Epidermal melanocyte (primary cell): ENCODE measurements around the gene RNASE12.
"Not testable (repeated sequence)": the region's sequence is repeated elsewhere in the genome, so short reads cannot be mapped to it uniquely, and the experiment has no call there.

ENCODE experiments used
- DNase-seq: peaks from one replicate; pipeline ENCODE4 v3.0.0; 2011; ENCODE audit warnings: low spot score; ENCODE audit not compliant: insufficient read length

RNASE12 gene, protein sequence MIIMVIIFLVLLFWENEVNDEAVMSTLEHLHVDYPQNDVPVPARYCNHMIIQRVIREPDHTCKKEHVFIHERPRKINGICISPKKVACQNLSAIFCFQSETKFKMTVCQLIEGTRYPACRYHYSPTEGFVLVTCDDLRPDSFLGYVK

GRCh38 chr14:20591235-20591634 lies at the start of gene RNASE12:
TSS of gene RNASE12 (minus strand) at chr14:20591376. CDS start at chr14:20590723, 653 bp downstream.
- DNase-seq: no peak

DNA sequence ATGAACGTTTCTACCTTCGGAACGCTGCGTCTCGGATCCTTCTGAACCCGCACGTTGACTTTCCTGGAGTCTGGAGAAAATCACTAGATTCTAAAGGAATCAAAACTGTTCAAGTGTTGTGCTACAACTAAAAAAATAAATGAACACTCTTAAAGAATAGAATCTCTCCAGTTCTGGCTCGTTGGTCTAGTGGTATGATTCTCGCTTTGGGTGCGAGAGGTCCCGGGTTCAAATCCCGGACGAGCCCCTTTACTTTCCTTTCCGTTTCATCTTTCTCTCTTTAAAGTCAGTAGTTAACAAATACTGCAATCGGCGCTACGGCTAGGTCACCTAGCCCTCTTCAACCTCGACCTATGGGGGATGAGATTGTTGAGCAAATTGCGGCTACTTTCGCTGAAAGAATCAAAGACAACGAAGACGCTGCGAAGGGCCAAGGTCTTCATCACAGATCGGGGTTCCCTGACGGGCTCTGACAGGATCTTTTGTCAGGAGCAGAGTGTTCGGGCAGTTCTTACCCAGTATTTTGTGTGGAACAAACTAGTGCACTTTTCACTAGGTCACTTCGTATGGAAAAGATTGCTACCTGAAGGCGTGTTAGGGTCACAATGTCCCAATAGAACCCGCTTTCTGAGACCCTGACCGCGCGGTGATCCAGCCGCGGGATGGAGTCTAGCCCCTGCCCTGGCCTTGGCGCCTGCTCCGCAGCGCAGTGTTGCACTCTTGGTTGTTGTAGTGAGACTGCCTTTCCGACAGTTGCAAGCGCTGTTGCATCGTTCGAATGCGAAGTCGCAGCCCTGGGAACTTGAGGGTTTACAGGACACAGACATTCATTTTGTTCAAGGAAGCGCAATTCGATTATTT lies 41.9 kb upstream of the RNASE12 start:
- DNase-seq: peak; percentile 33

- DNase-seq: no peak
Measured at GRCh38 chr14:20632448-20632830, 41.3 kb upstream of the RNASE12 start.

GRCh38 chr14:20631880-20632389 lies 40.8 kb upstream of the RNASE12 start:
- peak; percentile 44 for DNase-seq

DNA sequence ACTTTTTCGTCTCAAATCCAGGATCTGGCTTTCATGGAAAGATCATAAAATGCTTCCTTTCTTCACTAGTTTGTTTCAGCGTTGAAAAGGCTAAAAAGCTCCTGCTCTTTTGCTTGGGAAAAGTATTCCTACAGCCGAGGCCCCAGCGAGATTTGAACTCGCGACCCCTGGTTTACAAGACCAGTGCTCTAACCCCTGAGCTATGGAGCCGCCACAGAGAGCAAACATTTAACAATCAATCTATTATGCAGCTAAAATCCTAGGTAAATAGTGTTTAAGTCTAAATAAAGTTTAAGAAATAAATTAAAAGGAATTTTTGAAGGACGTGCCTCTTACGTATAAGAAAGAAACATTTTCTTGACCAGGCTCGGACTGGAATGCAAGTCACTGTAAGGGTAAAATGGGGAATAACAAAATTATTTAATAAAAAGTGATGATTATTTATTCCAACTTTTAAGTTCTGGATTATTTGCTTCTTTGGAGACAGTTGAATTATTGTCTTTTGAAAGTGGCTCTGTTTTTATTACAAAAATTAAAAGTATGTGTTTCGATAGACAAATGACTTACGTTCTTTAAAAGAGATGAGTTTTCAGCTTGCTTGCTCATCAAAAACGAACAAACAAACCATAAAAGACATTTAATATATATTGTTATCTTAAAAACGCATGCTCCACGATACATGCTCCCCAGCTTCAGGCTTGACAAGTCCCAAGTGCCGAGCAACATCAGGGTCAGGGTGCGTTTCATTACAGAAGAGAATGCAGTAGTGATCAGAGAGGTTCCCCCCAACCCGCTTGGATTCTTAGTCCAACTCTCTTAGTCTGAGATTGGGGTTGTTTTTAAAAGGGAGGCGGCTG lies 40.1 kb upstream of the RNASE12 start:
- no peak for DNase-seq

DNA sequence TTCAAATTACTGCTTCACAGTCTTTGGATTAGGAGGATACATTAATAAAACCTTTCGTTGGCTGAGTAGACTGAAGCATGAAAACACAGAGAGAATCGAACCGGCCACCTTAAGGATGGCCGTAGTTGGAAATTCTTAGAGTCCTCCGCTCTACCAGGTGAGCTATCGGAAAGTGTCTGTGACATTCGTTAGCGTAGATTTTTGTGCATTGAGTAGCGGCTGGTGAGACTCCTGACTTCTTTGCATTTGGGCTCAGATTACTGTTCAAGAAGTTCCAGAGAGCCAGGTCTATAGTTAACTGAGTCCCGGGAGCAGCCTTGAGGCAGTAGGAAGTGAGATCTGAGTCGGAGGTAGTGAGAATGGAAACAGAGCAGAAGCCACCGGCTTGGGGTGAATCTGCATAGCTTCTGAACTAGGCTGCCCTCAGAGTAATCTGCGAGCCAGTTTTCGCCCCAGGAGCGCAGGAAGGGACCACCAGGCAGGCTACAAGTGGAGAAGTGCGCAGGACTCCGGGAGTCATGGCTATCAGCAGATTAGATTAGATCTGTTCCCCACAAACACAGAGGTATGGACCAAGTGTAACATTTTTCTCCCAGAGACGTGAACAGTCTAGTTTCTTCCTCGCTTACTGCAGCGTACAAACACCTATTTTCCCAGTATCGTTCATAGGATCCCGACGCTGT lies 39.3 kb upstream of the RNASE12 start:
- DNase-seq: no peak

- DNase-seq: no peak
Measured at GRCh38 chr14:20628063-20628854, 37.1 kb upstream of the RNASE12 start.

- DNase-seq: no peak
Measured at GRCh38 chr14:20627346-20628027, 36.3 kb upstream of the RNASE12 start.

DNA sequence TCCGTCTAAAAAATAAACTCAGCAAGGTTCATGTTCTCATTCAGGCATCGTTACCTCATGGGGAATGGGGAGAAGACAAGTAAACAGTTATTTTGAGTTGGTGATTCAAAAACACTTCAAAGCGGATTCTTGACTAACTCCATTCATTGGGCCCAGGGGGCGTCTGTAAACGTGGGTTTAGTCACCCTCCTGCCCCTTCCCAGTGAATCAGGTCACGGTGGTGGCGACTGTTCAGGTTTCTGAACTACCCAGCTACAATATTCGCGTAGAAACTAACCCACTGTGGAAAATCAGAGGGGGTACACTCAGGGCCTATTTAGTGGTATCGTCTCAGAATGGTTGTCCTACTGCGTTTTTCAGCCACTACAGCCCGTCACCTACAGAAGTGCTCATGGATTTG lies 35.1 kb upstream of the RNASE12 start:
- no peak for DNase-seq

- no peak for DNase-seq
Measured at GRCh38 chr14:20624495-20625070, 33.4 kb upstream of the RNASE12 start.

- no peak for DNase-seq
Measured at GRCh38 chr14:20623798-20624197, 32.6 kb upstream of the RNASE12 start.

DNA sequence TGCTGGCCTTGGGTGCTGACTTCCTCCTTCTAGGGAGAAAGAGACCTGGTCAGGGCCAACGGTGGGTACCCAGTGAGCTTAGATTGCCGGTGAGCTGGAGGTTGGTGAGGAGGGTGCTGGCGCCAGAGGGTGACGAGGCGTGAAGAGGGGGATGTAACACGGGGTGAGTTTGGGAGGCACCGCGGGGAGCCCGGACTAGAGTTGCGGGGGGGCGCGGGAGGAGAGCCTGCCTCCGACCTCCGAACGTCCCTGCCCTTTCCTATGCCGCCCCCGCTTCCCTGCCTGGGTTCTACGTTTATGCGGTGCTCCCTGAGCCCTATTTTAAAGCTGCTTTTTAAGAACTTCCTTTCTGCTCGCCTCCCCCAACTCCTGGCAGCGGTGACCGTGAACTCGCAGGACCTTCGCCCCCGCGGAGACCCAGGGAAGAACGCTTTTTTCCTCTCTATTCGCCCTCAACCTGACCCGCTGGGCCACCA lies 31.7 kb upstream of the RNASE12 start:
- DNase-seq: no peak

GRCh38 chr14:20620798-20621478 lies 29.8 kb upstream of the RNASE12 start:
- no peak for DNase-seq

DNA sequence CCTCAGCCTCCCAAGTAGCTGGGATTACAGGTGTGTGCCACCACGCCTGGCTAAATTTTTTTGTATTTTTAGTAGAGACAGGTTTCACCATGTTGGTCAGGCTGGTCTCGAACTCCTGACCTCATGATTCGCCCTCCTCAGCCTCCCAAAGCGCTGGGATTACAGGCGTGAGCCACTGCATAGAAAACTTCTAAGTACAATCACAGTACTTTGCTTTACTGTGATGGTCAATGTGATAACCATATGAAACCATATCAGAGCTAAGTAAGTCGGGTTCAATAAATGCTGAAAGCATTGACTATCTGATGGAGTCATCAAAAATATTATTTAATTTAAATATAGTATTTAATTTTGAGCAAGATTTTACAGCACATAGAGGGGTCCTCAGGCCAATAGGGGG lies 28.5 kb upstream of the RNASE12 start:
- DNase-seq: not testable (repeated sequence)

- no peak for DNase-seq
Measured at GRCh38 chr14:20618271-20618749, 27.1 kb upstream of the RNASE12 start.

DNA sequence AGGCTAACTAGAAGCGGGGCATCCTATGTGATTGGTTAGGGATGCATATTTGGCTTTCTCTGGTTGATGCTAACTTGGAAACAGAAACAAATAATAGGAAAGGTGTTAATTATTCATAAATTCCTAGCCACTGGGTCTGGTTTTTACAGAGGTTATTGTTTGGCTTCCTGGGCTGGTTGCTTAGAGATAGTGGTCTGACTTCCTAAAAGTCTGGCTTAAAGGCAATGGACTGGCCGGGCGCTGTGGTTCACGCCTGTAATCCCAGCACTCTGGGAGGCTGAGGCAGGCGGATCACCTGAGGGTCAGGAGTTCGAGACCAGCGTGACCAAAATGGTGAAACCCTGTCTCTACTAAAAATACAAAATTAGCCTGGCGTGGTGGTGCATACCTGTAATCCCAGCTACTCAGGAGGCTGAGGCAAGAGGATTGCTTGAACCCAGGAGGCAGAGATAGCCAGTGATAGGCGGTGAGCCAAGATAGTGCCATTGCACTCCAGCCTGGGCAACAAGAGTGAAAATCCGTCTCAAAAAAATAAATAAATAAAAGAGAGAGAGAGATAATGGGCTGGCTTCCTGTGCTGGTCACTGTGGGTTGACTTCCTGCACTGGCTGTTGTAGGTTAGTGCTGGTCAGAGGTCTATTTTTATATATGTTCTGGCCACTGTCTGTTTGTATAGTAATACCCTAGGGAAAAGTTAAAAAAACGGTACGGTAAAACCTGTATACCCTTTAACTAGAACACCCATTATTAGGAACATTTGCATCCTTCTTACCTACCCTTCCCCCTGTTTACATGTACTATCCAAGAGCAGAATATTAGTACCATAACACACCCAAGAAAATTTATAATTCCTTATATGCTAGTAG lies 26.2 kb upstream of the RNASE12 start:
- no peak for DNase-seq

DNA sequence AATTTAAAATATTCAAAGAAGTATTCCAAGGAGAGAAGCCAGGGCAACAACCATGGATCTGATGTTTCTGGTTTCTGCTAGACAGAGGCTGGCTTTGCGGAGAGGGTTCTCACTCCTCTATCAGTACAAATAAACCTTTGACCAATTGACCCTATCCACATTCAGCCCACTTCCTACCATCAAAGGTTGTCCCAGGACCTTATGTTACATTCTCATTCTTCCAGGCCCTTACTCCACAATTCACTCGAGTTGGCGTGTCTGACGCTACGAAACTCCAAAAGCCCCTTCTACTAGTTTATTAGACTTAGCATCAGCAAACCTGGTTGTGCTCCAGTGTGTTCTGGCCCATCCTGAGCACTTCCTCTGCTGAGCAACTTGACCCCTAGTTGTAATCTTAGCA lies 24.8 kb upstream of the RNASE12 start:
- DNase-seq: no peak
